A549 (cell line): ENCODE measurements around the gene KCNN3. TPM values are rescaled to one million over a fixed set of nuclear protein-coding genes. Genes with fewer than 3 reads are reported as not detected.

Experiments used
- ATAC-seq, 2 experiments: fragments of 200-7000 bp in 1 of 2; fragments of >200 bp in 1 of 2; cut with Nextera tagmentation in 1 of 2; cut with Tn5 transposase in 1 of 2; 3 replicates each; pipeline versions ENCODE4 v1.8.0 to v1.9.1; 2018 to 2020; ENCODE audit warnings: mild to moderate bottlenecking in 1 of 2, moderate library complexity in 1 of 2
- CTCF ChIA-PET: fragments of 300-600 bp; sonication (Branson Sonifier 250); formaldehyde crosslinking; extraction: SDS; loops from one replicate; lab custom pipeline; 2021; ENCODE audit warnings: antibody characterized with exemption, inconsistent platforms; lab: Yijun Ruan, JAX
- POLR2A ChIA-PET: fragments of 350-600 bp; formaldehyde crosslinking; extraction: SDS; loops from one replicate; lab custom pipeline; 2021; ENCODE audit warnings: antibody characterized with exemption, inconsistent platforms; lab: Yijun Ruan, JAX
- DNase-seq, 2 experiments: peaks; one replicate each; pipeline versions ENCODE4 v3.0.0 to v3.0.0-alpha.2; 2011 to 2016; ENCODE audit warnings: low read depth in 1 of 2, low spot score in 1 of 2
- FAIRE-seq: peaks from 2 replicates; lab custom pipeline; 2011; peaks lifted over from hg19 to GRCh38; lab: Jason Lieb, UNC
- H3K27ac ChIP-seq, 2 experiments: fragments of >200 bp; sonication (Bioruptor Twin); formaldehyde crosslinking; 3 replicates each; pipeline ENCODE4 v1.5.1; 2016 to 2017
- H3K4me1 ChIP-seq: fragments of >200 bp; sonication (Bioruptor Twin); formaldehyde crosslinking; 3 replicates; pipeline ENCODE4 v1.6.1; 2016
- H3K4me2 ChIP-seq: fragments of >200 bp; sonication (Bioruptor Twin); formaldehyde crosslinking; 3 replicates; pipeline ENCODE4 v1.6.1; 2016
- H3K4me3 ChIP-seq: fragments of >200 bp; sonication (Bioruptor Twin); formaldehyde crosslinking; 3 replicates; pipeline ENCODE4 v1.5.1; 2016
- H3K9me3 ChIP-seq: fragments of >200 bp; sonication (Bioruptor Twin); formaldehyde crosslinking; 3 replicates; pipeline ENCODE4 v1.6.1; 2016
- BHLHE40 ChIP-seq: IDR thresholded peaks from 2 replicates; pipeline ENCODE4 v1.6.1; 2012; ENCODE audit warnings: low read depth, low read length, inconsistent platforms
- CBX2 ChIP-seq: fragments of 200-600 bp; sonication (generic); IDR thresholded peaks from 2 replicates; pipeline ENCODE4 v1.6.1; 2016; ENCODE audit warnings: low read depth, mild to moderate bottlenecking, borderline replicate concordance
- EHF ChIP-seq: fragments of 250-450 bp; sonication (Bioruptor Pico); IDR thresholded peaks from 2 replicates; pipeline ENCODE4 v1.5.0; 2020; ENCODE audit warnings: mild to moderate bottlenecking
- EHMT2 ChIP-seq: fragments of 200-600 bp; sonication (generic); IDR thresholded peaks from 2 replicates; pipeline ENCODE4 v1.6.1; 2016; ENCODE audit warnings: antibody characterized with exemption, low read depth, mild to moderate bottlenecking, moderate library complexity
- FOXS1 ChIP-seq: fragments of 250-450 bp; sonication (Bioruptor Pico); IDR thresholded peaks from 2 replicates; pipeline ENCODE4 v1.5.0; 2020; ENCODE audit warnings: mild to moderate bottlenecking, moderate library complexity
- HEYL ChIP-seq: fragments of 250-450 bp; sonication (Bioruptor Pico); IDR thresholded peaks from 2 replicates; pipeline ENCODE4 v1.8.0; 2021; ENCODE audit warnings: mild to moderate bottlenecking, moderate library complexity
- HOXB5 ChIP-seq: fragments of 250-450 bp; sonication (Bioruptor Pico); IDR thresholded peaks from 2 replicates; pipeline ENCODE4 v1.5.0; 2020; ENCODE audit warnings: mild to moderate bottlenecking, moderate library complexity
- MAFK ChIP-seq: fragments of 450-650 bp; IDR thresholded peaks from 2 replicates; pipeline ENCODE4 v1.6.1; 2014; ENCODE audit not compliant: partially characterized antibody
- NFE2L2 ChIP-seq: fragments of 150-350 bp; conservative IDR thresholded peaks from 2 replicates; pipeline ENCODE4 v1.6.1; 2014; ENCODE audit warnings: low read length
- SREBF2 ChIP-seq: fragments of 450-650 bp; IDR thresholded peaks from 2 replicates; pipeline ENCODE4 v1.6.1; 2014; ENCODE audit warnings: mild to moderate bottlenecking, moderate library complexity
- TFCP2L1 ChIP-seq: fragments of 250-450 bp; sonication (Bioruptor Pico); IDR thresholded peaks from 2 replicates; pipeline ENCODE4 v1.5.0; 2021; ENCODE audit warnings: mild to moderate bottlenecking
- WGBS: methylation state at CpG from one replicate; pipeline ENCODE4 v1.1.6; 2017; ENCODE audit errors: missing lambda C conversion rate; 5-methylcytosine and 5-hydroxymethylcytosine counted together
- polyA plus RNA-seq, 4 experiments: library from polyadenylated mRNA; depleted of rRNA in 3 of 4; stranded (reverse); fragments of >200 nt; fragmentation: RNase III in 1 of 4; extraction: RNeasy Plus Mini Kit Qiagen cat#74134 plus additional on column Dnase treatment in 1 of 4; gene quantifications; 2 replicates in 3 of 4; 3 replicates in 1 of 4; pipeline ENCODE4 v1.2.3, GENCODE V29; 2011 to 2017
- TF ChIP-seq, protein P1 (sequence below): fragments of >200 bp; sonication (Bioruptor Twin); formaldehyde crosslinking; IDR thresholded peaks from 3 replicates; pipeline ENCODE4 v1.5.1; 2016
- TF ChIP-seq, protein P2 (sequence below): fragments of 150-350 bp; IDR thresholded peaks from 2 replicates; pipeline ENCODE4 v1.6.1; 2014; ENCODE audit warnings: low read depth, mild to moderate bottlenecking, low read length
- TF ChIP-seq, protein P3 (sequence below): IDR thresholded peaks from 2 replicates; pipeline ENCODE4 v1.6.1; 2012
- TF ChIP-seq, protein P4 (sequence below): fragments of >200 bp; sonication (Bioruptor Twin); formaldehyde crosslinking; IDR thresholded peaks from 2 replicates; pipeline ENCODE4 v1.6.1; 2016
- TF ChIP-seq, protein P5 (sequence below): IDR thresholded peaks from 2 replicates; pipeline ENCODE4 v1.6.1; 2012
- TF ChIP-seq, protein P6 (sequence below): fragments of 250-450 bp; sonication (Bioruptor Pico); IDR thresholded peaks from 2 replicates; pipeline ENCODE4 v1.5.0; 2021; ENCODE audit warnings: mild to moderate bottlenecking, moderate library complexity, borderline replicate concordance

KCNN3 gene
- polyA plus RNA-seq, 2 of the 4 experiments (the other 2 are of a cell fraction), result 0.01 to 0.03 TPM

DNA sequence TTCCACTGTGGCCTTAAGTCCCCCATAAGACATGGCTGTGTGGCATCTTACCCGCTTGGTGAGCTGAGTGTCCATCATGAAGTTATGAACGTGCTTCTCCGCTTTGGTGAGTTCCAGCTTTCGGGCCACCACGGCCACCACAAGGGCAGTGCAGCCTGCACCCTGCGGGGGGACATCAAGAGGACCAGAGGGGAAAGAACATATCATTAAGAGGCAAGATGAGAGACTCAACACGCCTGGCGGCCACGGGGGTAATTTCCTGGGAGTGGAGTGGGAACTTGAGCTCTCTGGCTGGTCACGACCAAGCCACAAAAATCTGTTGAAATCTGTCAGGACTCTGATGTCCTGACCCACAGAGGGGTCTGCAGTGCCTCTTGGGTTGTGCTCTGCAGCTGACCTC lies 144.2 kb downstream of the KCNN3 start:
- Histone ChIP-seq H3K4me2 (no peak overlapping the region), H3K4me3 (no peak overlapping the region)
- TF ChIP-seq EHF, result no peak
- TF ChIP-seq, protein P1, sequence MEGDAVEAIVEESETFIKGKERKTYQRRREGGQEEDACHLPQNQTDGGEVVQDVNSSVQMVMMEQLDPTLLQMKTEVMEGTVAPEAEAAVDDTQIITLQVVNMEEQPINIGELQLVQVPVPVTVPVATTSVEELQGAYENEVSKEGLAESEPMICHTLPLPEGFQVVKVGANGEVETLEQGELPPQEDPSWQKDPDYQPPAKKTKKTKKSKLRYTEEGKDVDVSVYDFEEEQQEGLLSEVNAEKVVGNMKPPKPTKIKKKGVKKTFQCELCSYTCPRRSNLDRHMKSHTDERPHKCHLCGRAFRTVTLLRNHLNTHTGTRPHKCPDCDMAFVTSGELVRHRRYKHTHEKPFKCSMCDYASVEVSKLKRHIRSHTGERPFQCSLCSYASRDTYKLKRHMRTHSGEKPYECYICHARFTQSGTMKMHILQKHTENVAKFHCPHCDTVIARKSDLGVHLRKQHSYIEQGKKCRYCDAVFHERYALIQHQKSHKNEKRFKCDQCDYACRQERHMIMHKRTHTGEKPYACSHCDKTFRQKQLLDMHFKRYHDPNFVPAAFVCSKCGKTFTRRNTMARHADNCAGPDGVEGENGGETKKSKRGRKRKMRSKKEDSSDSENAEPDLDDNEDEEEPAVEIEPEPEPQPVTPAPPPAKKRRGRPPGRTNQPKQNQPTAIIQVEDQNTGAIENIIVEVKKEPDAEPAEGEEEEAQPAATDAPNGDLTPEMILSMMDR, result no peak
- no peak for TF ChIP-seq TFCP2L1
- TF ChIP-seq BHLHE40, result no peak
- TF ChIP-seq HOXB5, result no peak
- no peak for TF ChIP-seq HEYL (CRISPR knock-in tag)
- TF ChIP-seq, protein P2, sequence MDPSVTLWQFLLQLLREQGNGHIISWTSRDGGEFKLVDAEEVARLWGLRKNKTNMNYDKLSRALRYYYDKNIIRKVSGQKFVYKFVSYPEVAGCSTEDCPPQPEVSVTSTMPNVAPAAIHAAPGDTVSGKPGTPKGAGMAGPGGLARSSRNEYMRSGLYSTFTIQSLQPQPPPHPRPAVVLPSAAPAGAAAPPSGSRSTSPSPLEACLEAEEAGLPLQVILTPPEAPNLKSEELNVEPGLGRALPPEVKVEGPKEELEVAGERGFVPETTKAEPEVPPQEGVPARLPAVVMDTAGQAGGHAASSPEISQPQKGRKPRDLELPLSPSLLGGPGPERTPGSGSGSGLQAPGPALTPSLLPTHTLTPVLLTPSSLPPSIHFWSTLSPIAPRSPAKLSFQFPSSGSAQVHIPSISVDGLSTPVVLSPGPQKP, result no peak
- TF ChIP-seq MAFK, result no peak
- TF ChIP-seq FOXS1 (CRISPR knock-in tag), result no peak
- TF ChIP-seq, protein P3, sequence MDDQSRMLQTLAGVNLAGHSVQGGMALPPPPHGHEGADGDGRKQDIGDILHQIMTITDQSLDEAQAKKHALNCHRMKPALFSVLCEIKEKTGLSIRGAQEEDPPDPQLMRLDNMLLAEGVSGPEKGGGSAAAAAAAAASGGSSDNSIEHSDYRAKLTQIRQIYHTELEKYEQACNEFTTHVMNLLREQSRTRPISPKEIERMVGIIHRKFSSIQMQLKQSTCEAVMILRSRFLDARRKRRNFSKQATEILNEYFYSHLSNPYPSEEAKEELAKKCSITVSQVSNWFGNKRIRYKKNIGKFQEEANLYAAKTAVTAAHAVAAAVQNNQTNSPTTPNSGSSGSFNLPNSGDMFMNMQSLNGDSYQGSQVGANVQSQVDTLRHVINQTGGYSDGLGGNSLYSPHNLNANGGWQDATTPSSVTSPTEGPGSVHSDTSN, result no peak
- no peak for TF ChIP-seq CBX2
- no peak for TF ChIP-seq EHMT2
- TF ChIP-seq NFE2L2, result no peak
- TF ChIP-seq SREBF2, result no peak
- TF ChIP-seq, protein P4, sequence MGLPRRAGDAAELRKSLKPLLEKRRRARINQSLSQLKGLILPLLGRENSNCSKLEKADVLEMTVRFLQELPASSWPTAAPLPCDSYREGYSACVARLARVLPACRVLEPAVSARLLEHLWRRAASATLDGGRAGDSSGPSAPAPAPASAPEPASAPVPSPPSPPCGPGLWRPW, result no peak
- TF ChIP-seq, all 56 proteins: peak for 0
- 94% methylated on average over 9 of the region's 10 CpGs for WGBS
- DNase-seq, result no peak
- ChIA-PET CTCF (interaction anchor here (0.5 to 0.6 kb wide), 2 partner anchors 61 to 727 kb away, joined by 3 read pairs; no protein-coding TSS in a partner anchor), POLR2A (no interaction called here)
- Histone ChIP-seq H3K4me1 (peaks cover 24% of the 10 kb centered on the region), H3K9me3 (no peaks in the 10 kb centered on the region), H3K27ac (0 out of 6 replicates have a peak overlapping the region, but pooled peaks of 1 of the 2 experiments have one; percentile 42)
- no peak for ATAC-seq
- FAIRE-seq, result no peak

DNA sequence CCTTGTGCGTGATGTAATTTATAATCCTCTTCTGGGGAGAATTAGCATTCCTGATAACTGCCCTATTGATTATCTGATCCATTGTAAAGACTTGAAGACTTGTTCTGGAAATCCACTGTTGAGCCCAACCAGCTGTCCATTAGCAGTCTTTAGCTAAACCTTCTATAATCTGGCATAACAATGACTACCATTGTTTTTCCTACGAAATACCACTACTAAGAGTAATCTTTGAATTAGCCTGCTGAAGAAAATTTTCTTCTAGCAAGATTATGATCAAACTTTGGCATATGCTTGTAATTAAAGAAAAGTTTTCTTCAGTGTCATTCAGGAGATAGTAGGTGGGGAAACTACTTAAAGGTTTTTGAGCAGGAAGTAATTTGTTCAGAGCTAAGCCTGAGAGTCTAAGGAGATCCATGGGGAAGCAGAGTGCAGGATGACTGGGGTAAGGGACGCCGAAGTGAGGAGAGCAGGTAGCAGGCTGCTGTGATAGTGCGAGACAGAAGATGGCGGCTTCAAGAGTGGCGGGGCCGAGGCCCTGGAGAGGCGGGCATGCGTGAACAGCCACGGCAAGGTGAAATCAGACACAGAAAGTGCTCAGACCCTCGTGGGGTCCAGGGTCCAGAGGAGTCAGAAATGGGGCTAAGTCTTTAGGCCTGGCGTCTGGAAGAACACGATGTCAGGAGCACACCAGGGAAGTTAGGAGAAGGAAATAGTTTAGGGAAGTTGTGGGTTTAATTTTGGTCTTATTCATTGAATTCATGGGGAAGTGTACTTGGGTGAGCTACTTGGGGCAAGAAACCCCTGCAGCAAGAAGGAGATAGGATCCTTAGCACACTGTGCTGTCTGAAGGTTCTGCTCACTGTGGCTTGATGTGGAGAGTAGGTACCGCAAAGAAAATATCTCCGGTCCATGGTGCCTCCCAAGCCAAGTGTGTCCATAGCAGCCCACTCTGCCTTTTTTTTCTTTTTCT lies 149.5 kb downstream of the KCNN3 start:
- no peak for FAIRE-seq
- no peak for ATAC-seq
- H3K27ac ChIP-seq, result no peak overlapping the region
- no peaks in the 10 kb centered on the region for H3K9me3 ChIP-seq
- H3K4me1 ChIP-seq, result peaks cover 6% of the 10 kb centered on the region; the same call in 1 of the 3 replicates
- no peak overlapping the region for H3K4me3 ChIP-seq
- H3K4me2 ChIP-seq, result no peak overlapping the region
- no peak for DNase-seq
- TF ChIP-seq, protein P5, sequence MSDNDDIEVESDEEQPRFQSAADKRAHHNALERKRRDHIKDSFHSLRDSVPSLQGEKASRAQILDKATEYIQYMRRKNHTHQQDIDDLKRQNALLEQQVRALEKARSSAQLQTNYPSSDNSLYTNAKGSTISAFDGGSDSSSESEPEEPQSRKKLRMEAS, result no peak
- TF ChIP-seq, protein P6, sequence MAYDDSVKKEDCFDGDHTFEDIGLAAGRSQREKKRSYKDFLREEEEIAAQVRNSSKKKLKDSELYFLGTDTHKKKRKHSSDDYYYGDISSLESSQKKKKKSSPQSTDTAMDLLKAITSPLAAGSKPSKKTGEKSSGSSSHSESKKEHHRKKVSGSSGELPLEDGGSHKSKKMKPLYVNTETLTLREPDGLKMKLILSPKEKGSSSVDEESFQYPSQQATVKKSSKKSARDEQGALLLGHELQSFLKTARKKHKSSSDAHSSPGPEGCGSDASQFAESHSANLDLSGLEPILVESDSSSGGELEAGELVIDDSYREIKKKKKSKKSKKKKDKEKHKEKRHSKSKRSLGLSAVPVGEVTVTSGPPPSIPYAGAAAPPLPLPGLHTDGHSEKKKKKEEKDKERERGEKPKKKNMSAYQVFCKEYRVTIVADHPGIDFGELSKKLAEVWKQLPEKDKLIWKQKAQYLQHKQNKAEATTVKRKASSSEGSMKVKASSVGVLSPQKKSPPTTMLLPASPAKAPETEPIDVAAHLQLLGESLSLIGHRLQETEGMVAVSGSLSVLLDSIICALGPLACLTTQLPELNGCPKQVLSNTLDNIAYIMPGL (CRISPR knock-in tag), result no peak
- ChIA-PET CTCF (interaction anchor here (0.6 to 1.6 kb wide), 3 partner anchors 9 to 19 kb away, joined by 3 to 4 read pairs (median 4); no protein-coding TSS in a partner anchor), POLR2A (no interaction called here)
- 83% methylated on average over 16 of the region's 16 CpGs for WGBS
